Activated T-helper 17 cell treated with anti-CD3 and anti-CD28 coated beads, Interleukin-2, amount 50 U/mL, for 72 hours (primary cell): Measurements from ENCODE around the gene IL1A. TPM values are rescaled to one million over a fixed set of nuclear protein-coding genes. Genes with fewer than 3 reads are reported as not detected.

Experiments used
- ATAC-seq: fragments of 150-1000 bp; cut with Tn5 transposase; replicated peaks from 2 replicates; pipeline ENCODE4 v1.10.0; 2021; ENCODE audit warnings: mild to moderate bottlenecking, moderate library complexity
- H3K27ac Mint-ChIP-seq: one replicate; pipeline ENCODE4 v1.8.0; 2022; ENCODE audit warnings: mixed read lengths
- H3K27me3 Mint-ChIP-seq: one replicate; pipeline ENCODE4 v1.8.0; 2022; ENCODE audit warnings: mixed read lengths
- H3K36me3 Mint-ChIP-seq: one replicate; pipeline ENCODE4 v1.8.0; 2022; ENCODE audit warnings: low read depth, mild to moderate bottlenecking, mixed read lengths
- H3K4me1 Mint-ChIP-seq: one replicate; pipeline ENCODE4 v1.8.0; 2022; ENCODE audit warnings: mixed read lengths
- H3K4me3 Mint-ChIP-seq: one replicate; pipeline ENCODE4 v1.8.0; 2022; ENCODE audit warnings: mild to moderate bottlenecking, mixed read lengths
- H3K9me3 Mint-ChIP-seq: one replicate; pipeline ENCODE4 v1.8.0; 2022; ENCODE audit warnings: mixed read lengths
- total RNA-seq, 2 donors: library from RNA; stranded (reverse); gene quantifications; one replicate each; pipeline ENCODE4 v1.2.3, GENCODE V29; 2022

Gene IL1A
- total RNA-seq, 2 donors from 2014 or later: 4.3 to 27.1 TPM

- H3K4me3 Mint-ChIP-seq: peak overlapping the region; percentile 70
- no peaks in the 10 kb centered on the region for H3K27me3 Mint-ChIP-seq
- peaks cover 49% of the 10 kb centered on the region for H3K36me3 Mint-ChIP-seq
- peak; percentile 87 for ATAC-seq
- peaks cover 12% of the 10 kb centered on the region for H3K4me1 Mint-ChIP-seq
- no peaks in the 10 kb centered on the region for H3K9me3 Mint-ChIP-seq
- H3K27ac Mint-ChIP-seq: peak overlapping the region; percentile 84
These were observed 34.3 kb downstream of the IL1A start for GRCh38 chr2:112749755-112750559.

GRCh38 chr2:112740527-112740926 is 43.8 kb downstream of the IL1A start:
- Mint-ChIP-seq H3K27me3 (no peaks in the 10 kb centered on the region), H3K36me3 (peaks cover 32% of the 10 kb centered on the region), H3K4me3 (no peak overlapping the region), H3K9me3 (no peaks in the 10 kb centered on the region), H3K4me1 (peaks cover 6% of the 10 kb centered on the region), H3K27ac (peak overlapping the region; percentile 23)
- no peak for ATAC-seq

GRCh38 chr2:112737542-112738232 is 46.6 kb downstream of the IL1A start:
- Mint-ChIP-seq H3K36me3 (peaks cover 23% of the 10 kb centered on the region), H3K27ac (peak overlapping the region; percentile 14), H3K4me1 (peaks cover 6% of the 10 kb centered on the region), H3K9me3 (no peaks in the 10 kb centered on the region), H3K4me3 (no peak overlapping the region), H3K27me3 (no peaks in the 10 kb centered on the region)
- ATAC-seq: no peak

- no peaks in the 10 kb centered on the region for H3K9me3 Mint-ChIP-seq
- no peaks in the 10 kb centered on the region for H3K36me3 Mint-ChIP-seq
- H3K27ac Mint-ChIP-seq: no peak overlapping the region
- ATAC-seq: no peak
- no peak overlapping the region for H3K4me3 Mint-ChIP-seq
- no peaks in the 10 kb centered on the region for H3K27me3 Mint-ChIP-seq
- peaks cover 6% of the 10 kb centered on the region for H3K4me1 Mint-ChIP-seq
These were observed 50.4 kb downstream of the IL1A start for GRCh38 chr2:112733871-112734270.

GRCh38 chr2:112733456-112733855 is 50.8 kb downstream of the IL1A start:
- Mint-ChIP-seq H3K36me3 (no peaks in the 10 kb centered on the region), H3K4me1 (peaks cover 6% of the 10 kb centered on the region), H3K9me3 (no peaks in the 10 kb centered on the region), H3K27me3 (no peaks in the 10 kb centered on the region), H3K27ac (no peak overlapping the region), H3K4me3 (no peak overlapping the region)
- ATAC-seq: no peak

- no peak for ATAC-seq
- no peaks in the 10 kb centered on the region for H3K36me3 Mint-ChIP-seq
- H3K4me3 Mint-ChIP-seq: no peak overlapping the region
- H3K27ac Mint-ChIP-seq: no peak overlapping the region
- no peaks in the 10 kb centered on the region for H3K9me3 Mint-ChIP-seq
- H3K4me1 Mint-ChIP-seq: peaks cover 2% of the 10 kb centered on the region
- H3K27me3 Mint-ChIP-seq: no peaks in the 10 kb centered on the region
These were observed 52.8 kb downstream of the IL1A start for GRCh38 chr2:112731479-112731878.

GRCh38 chr2:112730791-112731190 is 53.5 kb downstream of the IL1A start:
- H3K27me3 Mint-ChIP-seq: no peaks in the 10 kb centered on the region
- H3K27ac Mint-ChIP-seq: no peak overlapping the region
- no peak overlapping the region for H3K4me3 Mint-ChIP-seq
- no peaks in the 10 kb centered on the region for H3K36me3 Mint-ChIP-seq
- no peaks in the 10 kb centered on the region for H3K9me3 Mint-ChIP-seq
- no peak for ATAC-seq
- no peaks in the 10 kb centered on the region for H3K4me1 Mint-ChIP-seq

GRCh38 chr2:112730216-112730615 is 54.1 kb downstream of the IL1A start:
- Mint-ChIP-seq H3K4me1 (no peaks in the 10 kb centered on the region), H3K36me3 (no peaks in the 10 kb centered on the region), H3K4me3 (no peak overlapping the region), H3K27ac (no peak overlapping the region), H3K9me3 (no peaks in the 10 kb centered on the region), H3K27me3 (no peaks in the 10 kb centered on the region)
- no peak for ATAC-seq

GRCh38 chr2:112728378-112729175 is 55.7 kb downstream of the IL1A start:
- Mint-ChIP-seq H3K4me3 (no peak overlapping the region), H3K27ac (no peak overlapping the region), H3K9me3 (no peaks in the 10 kb centered on the region), H3K36me3 (no peaks in the 10 kb centered on the region), H3K4me1 (no peaks in the 10 kb centered on the region), H3K27me3 (no peaks in the 10 kb centered on the region)
- no peak for ATAC-seq

- Mint-ChIP-seq H3K4me3 (no peak overlapping the region), H3K4me1 (no peaks in the 10 kb centered on the region), H3K9me3 (no peaks in the 10 kb centered on the region), H3K36me3 (no peaks in the 10 kb centered on the region), H3K27ac (no peak overlapping the region), H3K27me3 (no peaks in the 10 kb centered on the region)
- no peak for ATAC-seq
These were observed 56.3 kb downstream of the IL1A start for GRCh38 chr2:112728029-112728362.

GRCh38 chr2:112727276-112728028 is 56.8 kb downstream of the IL1A start:
- H3K9me3 Mint-ChIP-seq: no peaks in the 10 kb centered on the region
- H3K4me3 Mint-ChIP-seq: no peak overlapping the region
- no peaks in the 10 kb centered on the region for H3K27me3 Mint-ChIP-seq
- H3K4me1 Mint-ChIP-seq: no peaks in the 10 kb centered on the region
- ATAC-seq: no peak
- no peaks in the 10 kb centered on the region for H3K36me3 Mint-ChIP-seq
- H3K27ac Mint-ChIP-seq: no peak overlapping the region

- peak; percentile 97 for ATAC-seq
- Mint-ChIP-seq H3K4me1 (no peaks in the 10 kb centered on the region), H3K9me3 (no peaks in the 10 kb centered on the region), H3K27me3 (no peaks in the 10 kb centered on the region), H3K27ac (no peak overlapping the region), H3K4me3 (no peak overlapping the region), H3K36me3 (no peaks in the 10 kb centered on the region)
These were observed 57.7 kb downstream of the IL1A start for GRCh38 chr2:112726487-112727190.

- H3K9me3 Mint-ChIP-seq: no peaks in the 10 kb centered on the region
- no peak for ATAC-seq
- H3K27me3 Mint-ChIP-seq: no peaks in the 10 kb centered on the region
- no peaks in the 10 kb centered on the region for H3K36me3 Mint-ChIP-seq
- no peaks in the 10 kb centered on the region for H3K4me1 Mint-ChIP-seq
- H3K27ac Mint-ChIP-seq: no peak overlapping the region
- H3K4me3 Mint-ChIP-seq: no peak overlapping the region
These were observed 58.5 kb downstream of the IL1A start for GRCh38 chr2:112725545-112726457.
